ENCODE data around the gene OR4D2. TPM values are rescaled to one million over a fixed set of nuclear protein-coding genes. Genes with fewer than 3 reads are reported as not detected.

The OR4D2 gene
- total RNA-seq, 1 donor from 2014 or later = not detected

DNA sequence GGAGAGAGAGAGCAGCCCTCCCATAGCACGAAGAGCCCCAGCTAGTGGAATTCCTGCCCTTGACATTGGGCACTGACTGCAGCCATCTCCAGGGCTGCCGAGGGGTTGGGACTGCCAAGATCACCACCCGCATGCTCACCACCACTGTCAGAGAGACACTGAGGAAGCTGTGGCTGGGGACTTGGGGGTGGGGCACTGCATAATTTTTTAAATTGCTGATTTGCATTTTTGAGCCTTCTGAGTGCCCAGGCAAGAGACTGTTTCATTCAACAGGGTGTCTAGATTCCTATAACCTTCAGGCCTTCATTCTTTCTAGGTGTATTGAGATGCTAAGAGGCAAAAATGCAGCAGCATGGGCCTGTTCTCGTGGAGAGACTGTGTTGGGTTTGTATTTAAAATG is 16.7 kb downstream of the OR4D2 start:
- no peak for DNase-seq (ENCODE audit: low spot score)
- Mint-ChIP-seq H3K4me1 (ENCODE audit: low read depth) (peaks cover 5% of the 10 kb centered on the region), H3K27me3 (ENCODE audit: insufficient read depth) (peaks cover 3% of the 10 kb centered on the region), H3K27ac (no peak overlapping the region), H3K36me3 (ENCODE audit: low read depth) (no peaks in the 10 kb centered on the region), H3K4me3 (no peak overlapping the region), H3K9me3 (no peaks in the 10 kb centered on the region)
- intact Hi-C loops (cut with micrococcal nuclease) = no loop called here

DNA sequence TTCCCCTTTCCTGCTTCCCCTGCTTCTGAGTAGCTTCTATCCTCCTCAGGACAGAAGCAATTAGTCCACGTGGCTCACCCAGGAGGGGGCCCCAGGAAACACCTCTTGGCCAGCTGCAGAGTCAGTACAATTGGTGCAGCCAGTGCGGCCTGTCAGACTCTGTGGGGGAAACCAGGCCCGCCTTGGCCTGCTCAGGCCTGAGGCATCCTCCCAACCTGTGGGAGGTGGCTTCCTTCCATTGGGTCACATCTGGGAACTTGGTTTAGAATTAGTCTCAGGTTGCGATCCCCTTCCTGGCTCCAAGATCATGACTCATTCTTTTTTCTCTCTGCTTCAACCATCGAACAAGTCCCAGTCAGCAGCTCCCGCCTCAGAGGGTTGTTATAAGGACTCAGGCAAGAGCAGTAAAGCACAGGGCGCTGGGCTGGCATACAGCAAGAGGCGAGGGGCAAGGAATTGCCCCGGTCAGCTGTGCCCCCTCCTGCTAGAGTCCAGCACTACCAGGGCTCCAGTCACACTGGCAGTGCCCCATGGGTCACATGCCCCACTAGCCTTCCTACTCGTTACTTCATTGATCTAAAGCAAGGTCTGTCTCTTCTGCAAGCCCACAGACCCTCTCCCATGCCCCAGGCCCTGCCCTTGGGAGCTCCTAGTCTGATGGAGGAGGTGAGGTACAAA is 17.7 kb downstream of the OR4D2 start:
- Mint-ChIP-seq H3K36me3 (ENCODE audit: low read depth) (no peaks in the 10 kb centered on the region), H3K27ac (no peak overlapping the region), H3K4me3 (no peak overlapping the region), H3K4me1 (ENCODE audit: low read depth) (peaks cover 5% of the 10 kb centered on the region), H3K9me3 (no peaks in the 10 kb centered on the region), H3K27me3 (ENCODE audit: insufficient read depth) (peaks cover 3% of the 10 kb centered on the region)
- intact Hi-C loops (cut with micrococcal nuclease) = no loop called here
- no peak for DNase-seq (ENCODE audit: low spot score)

DNA sequence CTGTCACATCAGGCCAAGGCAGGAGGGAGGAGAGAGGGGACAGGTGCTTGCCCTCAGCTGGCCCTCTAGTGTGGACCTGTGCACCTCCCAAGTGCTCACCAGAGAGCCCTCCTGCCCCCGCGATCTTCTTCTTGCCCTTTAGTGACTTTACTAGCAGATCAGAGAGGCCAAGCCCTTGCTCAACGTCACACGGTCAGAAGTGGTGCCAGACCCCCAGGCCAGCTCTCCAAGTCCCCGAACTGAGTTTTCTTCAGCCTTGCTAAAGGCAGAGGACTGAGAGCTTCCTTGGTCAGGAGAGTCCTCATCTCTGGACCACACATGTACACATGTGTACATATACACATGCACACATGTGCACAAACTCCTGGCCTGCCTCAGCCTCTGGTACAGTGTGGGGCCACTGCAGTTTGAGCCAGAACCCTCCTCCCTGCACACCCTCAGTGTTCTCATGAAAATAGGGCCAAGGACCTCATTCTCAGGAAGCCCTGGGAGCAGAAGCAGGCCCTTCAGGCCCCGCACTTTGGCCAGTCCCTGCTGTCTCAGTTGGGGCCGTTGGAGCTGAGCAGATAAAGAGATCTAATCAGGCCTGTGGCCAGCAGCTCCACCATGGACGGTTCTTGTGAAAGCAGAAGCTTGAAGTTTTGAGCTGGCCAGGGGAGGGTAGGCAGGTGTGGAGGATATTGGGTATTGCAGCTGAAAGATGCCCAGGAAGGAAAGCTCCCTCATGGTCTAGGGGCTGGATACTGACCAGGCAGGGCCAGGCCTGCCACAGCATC is 18.4 kb downstream of the OR4D2 start:
- H3K36me3 Mint-ChIP-seq (ENCODE audit: low read depth) = no peaks in the 10 kb centered on the region
- no peaks in the 10 kb centered on the region for H3K9me3 Mint-ChIP-seq
- H3K4me3 Mint-ChIP-seq = no peak overlapping the region
- H3K4me1 Mint-ChIP-seq (ENCODE audit: low read depth) = peaks cover 5% of the 10 kb centered on the region
- intact Hi-C loops (cut with micrococcal nuclease) = no loop called here
- peaks cover 3% of the 10 kb centered on the region for H3K27me3 Mint-ChIP-seq (ENCODE audit: insufficient read depth)
- H3K27ac Mint-ChIP-seq = no peak overlapping the region
- no peak for DNase-seq (ENCODE audit: low spot score)

DNA sequence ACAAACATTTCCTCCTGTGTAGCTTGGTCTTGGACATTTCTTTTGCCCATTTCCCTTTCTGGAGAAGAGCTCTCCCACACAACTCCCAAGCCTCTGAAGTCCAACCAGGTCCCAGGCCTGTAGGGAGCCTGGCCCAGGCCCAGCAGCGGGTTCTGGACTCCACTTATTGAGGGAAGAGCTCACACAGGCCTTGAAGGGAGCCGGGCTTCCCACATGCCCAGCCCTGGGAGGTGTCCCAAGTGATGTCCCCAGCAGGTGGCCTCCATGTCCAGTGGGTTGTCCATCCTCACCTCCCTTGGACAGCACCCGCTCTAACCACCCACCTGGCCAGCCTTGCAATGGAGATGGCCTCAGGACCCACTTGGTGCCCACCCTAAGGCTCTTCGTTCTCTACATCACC is 19.8 kb downstream of the OR4D2 start:
- no peak overlapping the region for H3K4me3 Mint-ChIP-seq
- DNase-seq (ENCODE audit: low spot score) = no peak
- H3K27ac Mint-ChIP-seq = no peak overlapping the region
- intact Hi-C loops (cut with micrococcal nuclease) = no loop called here
- peaks cover 11% of the 10 kb centered on the region for H3K27me3 Mint-ChIP-seq (ENCODE audit: insufficient read depth)
- no peaks in the 10 kb centered on the region for H3K36me3 Mint-ChIP-seq (ENCODE audit: low read depth)
- H3K9me3 Mint-ChIP-seq = no peaks in the 10 kb centered on the region
- H3K4me1 Mint-ChIP-seq (ENCODE audit: low read depth) = peaks cover 5% of the 10 kb centered on the region

DNA sequence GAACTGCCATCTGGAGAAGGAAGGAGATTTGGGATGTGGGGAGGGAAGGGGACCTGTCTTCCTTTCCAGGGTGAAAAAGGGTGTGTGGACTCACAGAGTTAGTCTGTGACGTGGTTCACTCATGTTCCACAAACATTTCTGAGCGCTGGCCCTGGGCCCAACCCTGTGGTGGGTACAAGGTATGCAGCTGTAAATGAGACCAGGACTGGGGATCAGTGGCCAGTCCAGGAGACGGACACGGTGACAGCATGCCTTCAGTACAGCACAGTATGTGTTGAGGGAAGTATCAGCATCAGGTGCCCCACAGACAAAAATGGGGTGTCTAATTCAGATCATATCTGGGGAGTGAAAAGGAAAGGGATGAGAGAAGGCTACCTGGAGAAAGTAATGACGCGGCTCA is 20.3 kb downstream of the OR4D2 start:
- Mint-ChIP-seq H3K4me3 (no peak overlapping the region), H3K27me3 (ENCODE audit: insufficient read depth) (peaks cover 11% of the 10 kb centered on the region), H3K27ac (no peak overlapping the region), H3K9me3 (no peaks in the 10 kb centered on the region), H3K36me3 (ENCODE audit: low read depth) (no peaks in the 10 kb centered on the region), H3K4me1 (ENCODE audit: low read depth) (peaks cover 5% of the 10 kb centered on the region)
- DNase-seq (ENCODE audit: low spot score) = no peak
- intact Hi-C loops (cut with micrococcal nuclease) = no loop called here

DNA sequence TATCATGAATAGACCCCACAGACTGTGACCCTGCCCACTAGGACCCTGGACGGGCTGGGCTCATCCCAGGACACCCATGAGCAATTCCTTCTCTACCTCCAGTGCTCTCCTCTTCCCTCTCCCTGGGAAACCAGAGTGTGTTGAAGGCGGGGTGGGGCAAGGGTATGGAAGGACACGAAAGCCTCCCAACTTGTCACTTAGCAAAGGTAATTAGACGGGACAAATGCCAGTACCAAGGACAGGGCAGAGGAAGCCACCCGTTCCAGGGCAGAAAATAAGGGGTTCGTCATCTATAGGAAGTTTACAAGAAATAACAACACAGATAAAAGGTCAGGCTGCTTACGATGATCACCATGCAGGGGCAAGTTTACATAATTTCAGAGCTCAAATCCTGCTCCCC is 20.9 kb downstream of the OR4D2 start:
- DNase-seq (ENCODE audit: low spot score) = no peak
- no peaks in the 10 kb centered on the region for H3K36me3 Mint-ChIP-seq (ENCODE audit: low read depth)
- intact Hi-C loops (cut with micrococcal nuclease) = no loop called here
- peaks cover 5% of the 10 kb centered on the region for H3K4me1 Mint-ChIP-seq (ENCODE audit: low read depth)
- no peak overlapping the region for H3K27ac Mint-ChIP-seq
- no peaks in the 10 kb centered on the region for H3K9me3 Mint-ChIP-seq
- no peak overlapping the region for H3K4me3 Mint-ChIP-seq
- H3K27me3 Mint-ChIP-seq (ENCODE audit: insufficient read depth) = peaks cover 11% of the 10 kb centered on the region

DNA sequence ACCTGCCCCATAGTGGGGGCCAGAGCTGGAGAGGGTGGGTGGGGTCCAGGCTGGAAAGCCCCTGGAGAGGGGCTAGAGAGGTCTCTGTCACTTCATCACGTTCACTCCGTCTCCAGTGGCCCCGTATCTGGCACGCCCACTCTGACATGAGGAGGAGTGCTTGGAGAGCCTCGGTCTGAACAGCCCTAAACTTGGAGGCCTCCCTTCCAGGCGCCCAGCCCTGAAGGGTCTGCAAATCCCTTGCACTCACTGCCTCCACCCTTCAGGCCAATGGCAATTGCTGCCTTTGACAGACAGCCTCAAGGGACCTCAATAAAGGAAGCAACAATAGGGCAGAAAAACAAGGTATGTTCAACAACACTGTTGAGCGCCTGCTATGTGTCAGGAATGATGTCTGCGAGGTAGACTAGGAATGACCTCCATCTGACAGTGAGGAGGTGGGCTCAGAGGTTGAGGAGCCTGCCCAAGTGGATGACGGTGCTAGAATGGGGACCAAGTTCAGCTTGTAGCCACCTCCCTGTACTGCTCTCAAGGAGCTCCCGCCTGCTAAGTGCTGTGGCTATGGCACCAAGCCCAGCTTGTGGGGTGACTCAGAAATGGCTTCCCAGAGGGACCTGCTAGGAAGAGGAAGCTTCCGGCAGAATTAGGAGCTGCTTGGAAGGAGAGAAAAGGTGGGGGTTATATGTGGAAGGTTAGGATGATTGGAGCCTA is 22.8 kb downstream of the OR4D2 start:
- intact Hi-C loops (cut with micrococcal nuclease) = no loop called here
- Mint-ChIP-seq H3K36me3 (ENCODE audit: low read depth) (no peaks in the 10 kb centered on the region), H3K27ac (no peak overlapping the region), H3K4me1 (ENCODE audit: low read depth) (peaks cover 5% of the 10 kb centered on the region), H3K4me3 (no peak overlapping the region), H3K27me3 (ENCODE audit: insufficient read depth) (peaks cover 11% of the 10 kb centered on the region), H3K9me3 (no peaks in the 10 kb centered on the region)
- no peak for DNase-seq (ENCODE audit: low spot score)

DNA sequence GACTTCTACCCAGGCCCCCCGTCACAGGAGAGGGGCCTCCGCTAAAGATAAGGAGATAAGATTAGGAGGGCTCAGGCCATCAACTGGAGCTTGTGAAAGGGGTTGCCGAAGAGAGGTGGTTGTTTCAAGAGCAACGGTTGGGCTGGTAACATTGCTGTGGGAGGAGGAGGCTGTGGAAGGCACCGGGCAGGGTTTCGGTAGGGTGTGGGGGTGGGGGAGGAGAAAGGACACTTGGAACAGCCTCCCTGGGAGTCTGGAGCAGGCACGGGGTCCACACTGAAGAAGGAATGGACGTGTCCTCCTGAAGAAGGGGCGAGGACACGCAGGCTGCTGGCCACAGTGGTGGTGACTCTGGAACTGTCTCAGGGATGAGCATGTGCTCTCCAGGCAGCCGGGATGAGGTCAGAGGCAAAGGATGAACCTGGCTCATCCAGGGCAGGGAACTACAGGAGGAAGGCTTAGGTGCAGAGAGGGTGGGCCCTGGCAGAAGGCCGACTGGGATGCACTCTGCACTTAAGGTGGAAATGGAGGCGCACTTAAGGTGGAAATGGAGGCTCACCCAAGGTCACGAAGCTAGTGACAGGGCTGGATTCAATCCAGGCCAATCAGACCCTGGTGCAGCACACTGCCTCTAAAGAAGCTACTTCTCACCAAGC is 24.6 kb downstream of the OR4D2 start:
- H3K27me3 Mint-ChIP-seq (ENCODE audit: insufficient read depth) = peaks cover 11% of the 10 kb centered on the region
- no peak overlapping the region for H3K4me3 Mint-ChIP-seq
- no peak for DNase-seq (ENCODE audit: low spot score)
- H3K4me1 Mint-ChIP-seq (ENCODE audit: low read depth) = no peaks in the 10 kb centered on the region
- no peaks in the 10 kb centered on the region for H3K9me3 Mint-ChIP-seq
- no peaks in the 10 kb centered on the region for H3K36me3 Mint-ChIP-seq (ENCODE audit: low read depth)
- intact Hi-C loops (cut with micrococcal nuclease) = no loop called here
- H3K27ac Mint-ChIP-seq = no peak overlapping the region

DNA sequence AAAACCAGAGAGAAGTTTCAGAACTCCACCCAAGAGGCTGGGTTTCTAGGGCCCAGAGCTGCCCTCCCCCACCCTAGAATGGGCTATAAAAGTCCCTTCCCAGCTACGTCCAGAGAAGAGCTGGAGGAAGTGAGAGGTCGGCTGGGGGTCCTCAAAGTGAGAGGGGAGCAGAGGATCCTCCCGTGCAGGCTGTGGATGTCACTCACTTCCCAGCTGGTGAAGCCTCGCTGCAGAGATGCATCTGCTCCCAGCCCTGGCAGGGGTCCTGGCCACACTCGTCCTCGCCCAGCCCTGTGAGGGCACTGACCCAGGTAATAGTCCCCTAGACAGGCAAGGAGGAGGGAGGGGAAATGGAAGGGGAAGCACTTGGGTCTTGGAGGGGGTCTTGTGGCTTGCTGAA is 25.8 kb downstream of the OR4D2 start, which contains the start of gene EPX:
EPX (plus strand) TSS at position 115 of the 400 bp plus-strand sequence; CDS start at position 236, 121 bp downstream.
- Mint-ChIP-seq H3K4me1 (ENCODE audit: low read depth) (no peaks in the 10 kb centered on the region), H3K36me3 (ENCODE audit: low read depth) (no peaks in the 10 kb centered on the region), H3K4me3 (no peak within 1 kb of the TSS), H3K27me3 (ENCODE audit: insufficient read depth) (peaks cover 11% of the 10 kb centered on the region), H3K9me3 (no peaks in the 10 kb centered on the region), H3K27ac (no peak within 1 kb of the TSS)
- intact Hi-C loops (cut with micrococcal nuclease) = no loop called here
- DNase-seq (ENCODE audit: low spot score) = no peak

DNA sequence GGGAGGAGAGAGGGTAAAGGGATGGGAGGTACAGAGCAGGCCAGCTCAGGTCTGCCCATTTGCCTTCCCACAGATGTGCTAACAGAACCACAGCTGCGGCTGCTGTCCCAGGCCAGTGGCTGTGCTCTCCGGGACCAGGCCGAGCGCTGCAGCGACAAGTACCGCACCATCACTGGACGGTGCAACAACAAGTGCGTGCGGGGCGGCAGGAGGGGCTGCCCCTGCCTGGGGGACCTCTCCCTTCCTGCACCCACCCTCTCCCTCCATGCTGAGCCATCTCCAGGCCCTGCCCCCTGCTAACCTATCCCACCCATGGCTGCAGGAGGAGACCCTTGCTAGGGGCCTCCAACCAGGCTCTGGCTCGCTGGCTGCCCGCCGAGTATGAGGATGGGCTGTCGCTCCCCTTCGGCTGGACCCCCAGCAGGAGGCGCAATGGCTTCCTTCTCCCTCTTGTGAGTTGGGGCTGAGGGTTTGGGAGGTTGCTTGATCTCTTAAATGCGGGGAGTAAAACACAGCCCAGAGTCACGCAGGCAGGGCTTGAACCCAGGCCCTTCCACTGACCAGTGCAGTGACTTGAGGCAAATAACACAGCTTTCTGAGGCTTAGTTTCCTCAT is 27.0 kb downstream of the OR4D2 start:
- Mint-ChIP-seq H3K27me3 (ENCODE audit: insufficient read depth) (peaks cover 11% of the 10 kb centered on the region), H3K4me3 (no peak overlapping the region), H3K4me1 (ENCODE audit: low read depth) (no peaks in the 10 kb centered on the region), H3K27ac (no peak overlapping the region), H3K9me3 (no peaks in the 10 kb centered on the region), H3K36me3 (ENCODE audit: low read depth) (no peaks in the 10 kb centered on the region)
- no peak for DNase-seq (ENCODE audit: low spot score)
- intact Hi-C loops (cut with micrococcal nuclease) = no loop called here

DNA sequence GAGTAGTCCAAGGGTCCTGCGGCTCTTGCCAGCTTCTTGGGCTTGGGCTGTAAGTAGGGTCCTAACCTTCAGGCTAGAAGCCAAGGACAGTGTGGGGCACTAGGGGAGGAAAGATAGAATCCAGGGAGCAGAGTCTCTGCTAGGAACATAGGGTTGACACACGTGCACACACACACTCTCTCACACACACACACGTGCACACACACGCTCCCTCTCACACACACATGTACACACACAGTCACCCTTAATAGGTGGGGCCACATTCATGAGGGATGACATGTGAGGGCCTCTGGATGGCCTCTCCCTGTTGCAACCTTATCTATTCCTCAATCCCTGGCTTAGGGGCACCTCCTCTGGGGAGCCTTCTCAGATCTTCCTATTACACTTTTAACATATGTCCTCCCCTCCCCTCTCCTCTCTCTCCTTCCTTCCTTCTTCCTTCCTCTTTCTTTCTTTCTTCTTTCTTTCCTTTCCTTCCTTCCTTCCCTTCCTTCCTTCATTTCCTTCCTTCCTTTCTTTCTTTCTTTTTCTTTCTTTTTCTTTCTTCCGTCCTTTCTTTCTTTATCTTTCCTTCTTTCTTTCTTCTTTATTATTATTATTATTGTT is 28.8 kb downstream of the OR4D2 start:
- no peak overlapping the region for H3K4me3 Mint-ChIP-seq
- H3K27me3 Mint-ChIP-seq (ENCODE audit: insufficient read depth) = peaks cover 17% of the 10 kb centered on the region
- H3K36me3 Mint-ChIP-seq (ENCODE audit: low read depth) = no peaks in the 10 kb centered on the region
- intact Hi-C loops (cut with micrococcal nuclease) = no loop called here
- no peaks in the 10 kb centered on the region for H3K9me3 Mint-ChIP-seq
- no peak overlapping the region for H3K27ac Mint-ChIP-seq
- no peak for DNase-seq (ENCODE audit: low spot score)
- H3K4me1 Mint-ChIP-seq (ENCODE audit: low read depth) = no peaks in the 10 kb centered on the region

DNA sequence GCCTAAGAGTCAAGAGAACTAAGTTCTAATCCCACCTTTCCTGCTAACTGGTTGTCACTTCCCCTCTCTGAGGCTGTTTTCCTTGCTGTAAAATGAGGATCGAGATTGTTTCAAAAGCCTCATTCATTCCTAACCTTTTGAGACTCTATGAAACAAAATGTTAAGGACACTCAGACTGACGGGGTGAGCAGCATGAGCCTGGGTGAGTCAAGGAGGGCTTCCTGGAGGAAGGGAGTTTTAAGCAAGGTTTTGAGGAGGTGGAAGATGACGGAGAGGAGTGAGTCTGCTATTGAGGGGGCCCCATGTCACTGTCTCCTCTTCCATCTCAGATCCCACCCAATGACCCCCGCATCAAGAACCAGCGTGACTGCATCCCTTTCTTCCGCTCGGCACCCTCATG is 29.8 kb downstream of the OR4D2 start:
- Mint-ChIP-seq H3K4me1 (ENCODE audit: low read depth) (no peaks in the 10 kb centered on the region), H3K4me3 (no peak overlapping the region), H3K27ac (no peak overlapping the region), H3K36me3 (ENCODE audit: low read depth) (no peaks in the 10 kb centered on the region), H3K9me3 (no peaks in the 10 kb centered on the region), H3K27me3 (ENCODE audit: insufficient read depth) (peaks cover 10% of the 10 kb centered on the region)
- DNase-seq (ENCODE audit: low spot score) = no peak
- intact Hi-C loops (cut with micrococcal nuclease) = no loop called here

Measured in activated T-helper 1 cell treated with anti-CD3 and anti-CD28 coated beads, Interleukin-12 subunit alpha, Interleukin-12 subunit beta, Interleukin-2, Interleukin-4 antibody, amounts not matched to agents 30 ng/mL and 10 ng/mL and 1 ng/mL, durations not matched to agents 14 hours and 24 hours and 36 hours (primary cell).